Esophagus muscularis mucosa (tissue), 4 donors: ENCODE results near the gene SSC5D. TPM values are rescaled to one million over a fixed set of nuclear protein-coding genes. Genes with fewer than 3 reads are reported as not detected.

Source experiments
- DNase-seq: peaks from one replicate; pipeline ENCODE4 v3.0.0-alpha.2; 2017; ENCODE audit errors: extremely low spot score
- H3K27ac ChIP-seq, 4 donors: fragments of 200-600 bp; sonication (generic); replicated peaks in 1 of 4; 1 replicate in 3 of 4; 2 replicates in 1 of 4; pipeline ENCODE4 v1.5.1; 2016 to 2019; ENCODE audit warnings: mild to moderate bottlenecking in 1 of 4
- H3K27me3 ChIP-seq, 4 donors: fragments of 200-600 bp; sonication (generic); one replicate each; pipeline versions ENCODE4 v1.5.1 to v1.6.0; 2016 to 2019
- H3K36me3 ChIP-seq, 4 donors: fragments of 200-600 bp; sonication (generic); one replicate each; pipeline ENCODE4 v1.5.1; 2016 to 2019
- H3K4me1 ChIP-seq, 4 donors: fragments of 200-600 bp; sonication (generic); one replicate each; pipeline ENCODE4 v1.5.1; 2016 to 2019
- H3K4me3 ChIP-seq, 4 donors: fragments of 200-600 bp; sonication (generic); 1 replicate in 2 of 4; 2 replicates in 2 of 4; pipeline ENCODE4 v1.5.1; 2016 to 2019; ENCODE audit warnings: mild to moderate bottlenecking in 4 of 4, moderate library complexity in 1 of 4
- H3K9me3 ChIP-seq, 4 donors: fragments of 200-600 bp; sonication (generic); 1 replicate in 3 of 4; 2 replicates in 1 of 4; pipeline ENCODE4 v1.5.1; 2016 to 2019
- EP300 ChIP-seq: sonication (generic); formaldehyde crosslinking; IDR thresholded peaks from one replicate; pipeline ENCODE4 v1.6.1; 2017; ENCODE audit warnings: antibody characterized with exemption
- POLR2A ChIP-seq: fragments of 450-650 bp; IDR thresholded peaks from one replicate; pipeline ENCODE4 v1.6.1; 2017; ENCODE audit warnings: antibody characterized with exemption, moderate library complexity, mild to moderate bottlenecking, low read depth
- POLR2AphosphoS5 ChIP-seq, 2 donors: sonication (generic); formaldehyde crosslinking; IDR thresholded peaks; one replicate each; pipeline ENCODE4 v1.6.1; 2017; ENCODE audit warnings: antibody characterized with exemption in 2 of 2
- WGBS: methylation state at CpG from one replicate; pipeline ENCODE4 v1.1.5; 2018; 5-methylcytosine and 5-hydroxymethylcytosine counted together
- intact Hi-C: fragments of 100-400 bp; cut with DNase I; formaldehyde crosslinking; loops from one replicate; pipeline ENCODE4 v1.15.1; 2023
- total RNA-seq, 4 donors: library from RNA; depleted of rRNA; stranded (reverse); fragments of >200 nt; gene quantifications; one replicate each; pipeline versions ENCODE4 v1.1.0 to v1.2.1, GENCODE V29; 2016
- TF ChIP-seq, protein P1 (sequence below), 3 experiments: fragments of 200-600 bp in 2 of 3; fragments of 450-650 bp in 1 of 3; sonication (generic) in 2 of 3; IDR thresholded peaks; one replicate each; pipeline ENCODE4 v1.5.1; 2017 to 2019; ENCODE audit warnings: antibody characterized with exemption in 3 of 3, mild to moderate bottlenecking in 2 of 3, moderate library complexity in 1 of 3

SSC5D gene
- total RNA-seq, 4 donors from 2014 or later, result 9.5 to 41.2 (median 14.6) TPM

DNA sequence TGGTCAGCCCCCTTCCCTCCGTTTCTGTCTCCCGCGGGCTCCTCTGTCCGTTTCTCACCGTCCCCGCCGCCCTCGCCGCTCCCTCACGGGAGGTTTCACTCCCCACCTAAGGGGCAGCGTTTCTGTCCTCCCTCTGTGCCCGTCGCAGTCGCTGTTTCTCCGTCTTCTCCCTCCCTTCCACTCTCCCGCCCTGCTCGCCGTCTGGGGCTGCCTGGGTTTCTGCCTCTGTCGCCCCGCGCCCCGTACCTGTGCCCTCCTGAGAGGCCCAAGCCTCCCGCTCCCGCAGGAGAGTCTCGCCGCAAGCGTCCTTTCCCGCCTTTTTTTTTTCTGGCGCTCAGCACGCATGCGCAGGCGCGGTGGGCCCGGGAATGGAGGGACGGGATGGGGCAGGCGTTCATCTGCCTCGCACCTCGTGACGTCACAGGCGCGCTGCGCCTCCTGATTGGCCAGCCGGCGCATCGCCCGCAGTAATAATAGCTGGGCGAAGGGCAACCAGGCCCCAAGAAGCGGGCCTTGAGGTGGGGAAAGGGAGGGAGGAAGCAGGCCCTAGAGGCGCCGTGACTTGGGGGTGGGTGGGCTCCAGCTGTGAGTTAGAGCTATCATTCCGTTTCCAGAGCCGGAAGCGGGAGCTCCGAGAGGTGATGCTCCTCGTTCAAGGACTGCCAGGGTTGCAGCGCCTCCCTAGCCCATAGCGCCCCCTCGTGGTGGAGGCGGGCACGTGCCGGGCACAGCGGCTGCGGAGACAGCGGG, 15.4 kb downstream of the SSC5D start:
- intact Hi-C loops, result loop anchor here (1.0 to 5.0 kb wide), 2 partner anchors 36 to 361 kb away; no protein-coding TSS in a partner anchor
- WGBS, result 15% methylated on average over 45 of the region's 64 CpGs
- H3K27ac ChIP-seq, result peak overlapping the region; percentile 78 to 90 (median 86)
- no peaks in the 10 kb centered on the region for H3K27me3 ChIP-seq
- peak; percentile 98 for DNase-seq
- H3K9me3 ChIP-seq, result no peaks in the 10 kb centered on the region
- peak overlapping the region; percentile 57 to 62 (median 61) for H3K4me3 ChIP-seq
- peak in 1 of 2 donors; percentile 76 for TF ChIP-seq POLR2AphosphoS5 (IDR thresholded peaks at IDR 0.05)
- TF ChIP-seq, protein P1, sequence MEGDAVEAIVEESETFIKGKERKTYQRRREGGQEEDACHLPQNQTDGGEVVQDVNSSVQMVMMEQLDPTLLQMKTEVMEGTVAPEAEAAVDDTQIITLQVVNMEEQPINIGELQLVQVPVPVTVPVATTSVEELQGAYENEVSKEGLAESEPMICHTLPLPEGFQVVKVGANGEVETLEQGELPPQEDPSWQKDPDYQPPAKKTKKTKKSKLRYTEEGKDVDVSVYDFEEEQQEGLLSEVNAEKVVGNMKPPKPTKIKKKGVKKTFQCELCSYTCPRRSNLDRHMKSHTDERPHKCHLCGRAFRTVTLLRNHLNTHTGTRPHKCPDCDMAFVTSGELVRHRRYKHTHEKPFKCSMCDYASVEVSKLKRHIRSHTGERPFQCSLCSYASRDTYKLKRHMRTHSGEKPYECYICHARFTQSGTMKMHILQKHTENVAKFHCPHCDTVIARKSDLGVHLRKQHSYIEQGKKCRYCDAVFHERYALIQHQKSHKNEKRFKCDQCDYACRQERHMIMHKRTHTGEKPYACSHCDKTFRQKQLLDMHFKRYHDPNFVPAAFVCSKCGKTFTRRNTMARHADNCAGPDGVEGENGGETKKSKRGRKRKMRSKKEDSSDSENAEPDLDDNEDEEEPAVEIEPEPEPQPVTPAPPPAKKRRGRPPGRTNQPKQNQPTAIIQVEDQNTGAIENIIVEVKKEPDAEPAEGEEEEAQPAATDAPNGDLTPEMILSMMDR (IDR thresholded peaks at IDR 0.05), result peak; percentile 99 to 100 (median 99)
- no peak for TF ChIP-seq EP300
- TF ChIP-seq POLR2A, result no peak
- peaks cover 0 to 30% (median 25%) of the 10 kb centered on the region in 4 donors for H3K36me3 ChIP-seq
- peaks cover 8 to 22% (median 14%) of the 10 kb centered on the region in 4 donors for H3K4me1 ChIP-seq

DNA sequence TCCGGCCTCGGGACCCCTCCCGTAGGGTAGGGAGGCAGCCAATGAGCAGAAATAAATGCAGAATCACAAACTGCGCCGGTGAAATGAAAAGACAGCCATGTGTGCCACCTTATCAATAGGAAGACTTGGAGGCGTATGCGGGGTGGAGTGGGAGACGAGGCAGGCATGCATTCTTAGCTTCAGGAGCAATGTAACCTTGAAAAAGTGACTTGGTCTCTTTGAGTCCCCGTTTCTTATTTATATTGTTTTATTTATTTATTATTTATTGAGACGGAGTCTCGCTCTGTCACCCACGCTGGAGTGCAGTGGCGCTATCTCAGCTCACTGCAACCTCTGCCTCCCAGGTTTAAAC, 16.0 kb downstream of the SSC5D start:
- peak overlapping the region; percentile 78 to 90 (median 86) for H3K27ac ChIP-seq
- peaks cover 0 to 30% (median 22%) of the 10 kb centered on the region in 4 donors for H3K36me3 ChIP-seq
- intact Hi-C loops, result loop anchor here (1.0 to 5.0 kb wide), 2 partner anchors 37 to 362 kb away; no protein-coding TSS in a partner anchor
- no peaks in the 10 kb centered on the region for H3K9me3 ChIP-seq
- H3K4me1 ChIP-seq, result peaks cover 8 to 16% (median 12%) of the 10 kb centered on the region in 4 donors
- TF ChIP-seq POLR2A, result no peak
- no peak for TF ChIP-seq POLR2AphosphoS5 (IDR thresholded peaks at IDR 0.05)
- TF ChIP-seq, protein P1 (IDR thresholded peaks at IDR 0.05), result peak in 1 of 3 experiments; percentile 2
- TF ChIP-seq EP300, result no peak
- 47% methylated on average over 10 of the region's 13 CpGs for WGBS
- H3K27me3 ChIP-seq, result no peaks in the 10 kb centered on the region
- H3K4me3 ChIP-seq, result peak overlapping the region; percentile 57 to 62 (median 61)
- no peak for DNase-seq

DNA sequence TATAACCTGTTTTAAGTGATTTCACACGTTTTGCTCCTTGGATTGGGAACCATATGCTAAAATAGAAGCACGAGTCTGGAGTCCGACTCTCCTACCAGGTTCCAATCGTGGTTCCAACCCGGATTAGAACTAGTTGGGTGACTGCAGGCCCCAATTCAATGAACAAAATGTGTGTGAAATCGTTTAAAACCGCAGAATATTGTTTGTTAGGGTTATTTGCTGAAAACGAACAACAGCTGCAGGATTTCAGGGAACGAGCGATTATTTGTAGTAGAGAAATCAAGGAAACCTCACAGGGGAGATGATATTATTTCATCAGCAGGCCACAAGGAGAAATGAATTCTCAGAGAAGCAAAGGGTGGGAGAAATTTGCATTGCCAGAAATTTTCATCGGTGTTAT, 16.7 kb downstream of the SSC5D start:
- H3K27me3 ChIP-seq, result no peaks in the 10 kb centered on the region
- H3K9me3 ChIP-seq, result no peaks in the 10 kb centered on the region
- intact Hi-C loops, result loop anchor here (1.0 to 5.0 kb wide), 2 partner anchors 38 to 363 kb away; no protein-coding TSS in a partner anchor
- no peak overlapping the region for H3K27ac ChIP-seq
- TF ChIP-seq POLR2AphosphoS5 (IDR thresholded peaks at IDR 0.05), result no peak
- TF ChIP-seq, protein P1 (IDR thresholded peaks at IDR 0.05), result no peak
- no peak for TF ChIP-seq POLR2A
- no peak for TF ChIP-seq EP300
- H3K4me1 ChIP-seq, result peaks cover 8 to 16% (median 12%) of the 10 kb centered on the region in 4 donors
- DNase-seq, result no peak
- 88% methylated on average over 11 of the region's 11 CpGs for WGBS
- no peak overlapping the region for H3K4me3 ChIP-seq
- H3K36me3 ChIP-seq, result peaks cover 0 to 22% (median 15%) of the 10 kb centered on the region in 4 donors

DNA sequence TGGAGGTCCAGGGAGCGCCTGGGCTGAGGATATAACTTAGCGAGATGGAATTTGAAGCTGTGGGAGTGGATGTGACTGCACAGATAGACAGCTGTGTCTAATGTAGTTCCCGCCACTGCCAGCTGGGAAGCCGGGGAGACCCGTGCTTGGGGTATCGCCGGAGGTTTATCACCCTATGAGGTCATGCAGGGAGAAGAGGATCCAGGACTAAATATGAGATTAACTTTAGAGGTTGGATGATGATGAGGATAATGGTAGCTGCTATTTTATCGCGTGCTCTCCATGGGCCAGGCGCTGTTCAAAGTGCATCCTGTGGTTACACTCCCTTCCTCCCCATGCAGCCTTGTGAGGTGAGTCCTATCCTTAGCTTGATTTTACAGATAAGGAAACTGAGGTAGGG, 19.9 kb downstream of the SSC5D start:
- no peaks in the 10 kb centered on the region for H3K9me3 ChIP-seq
- no peak overlapping the region for H3K27ac ChIP-seq
- peaks cover 8 to 15% (median 12%) of the 10 kb centered on the region in 4 donors for H3K4me1 ChIP-seq
- H3K27me3 ChIP-seq, result no peaks in the 10 kb centered on the region
- intact Hi-C loops, result no loop called here
- H3K36me3 ChIP-seq, result peaks cover 0 to 5% (median 2%) of the 10 kb centered on the region in 4 donors
- 83% methylated on average over 10 of the region's 10 CpGs for WGBS
- TF ChIP-seq, protein P1 (IDR thresholded peaks at IDR 0.05), result no peak
- TF ChIP-seq EP300 (no peak), POLR2AphosphoS5 (IDR thresholded peaks at IDR 0.05) (no peak), POLR2A (no peak)
- DNase-seq, result no peak
- H3K4me3 ChIP-seq, result no peak overlapping the region
